Uterus (tissue), 4 donors: ENCODE measurements around the gene COA8. TPM values are rescaled to one million over a fixed set of nuclear protein-coding genes. Genes with fewer than 3 reads are reported as not detected.

Experiments used
- DNase-seq, 2 donors: peaks; one replicate each; pipeline ENCODE4 v3.0.0-alpha.2; 2019 to 2020
- H3K27ac ChIP-seq, 2 donors: fragments of 200-600 bp; sonication (generic); 1 replicate in 1 of 2; 2 replicates in 1 of 2; pipeline ENCODE4 v1.5.1; 2016 to 2018
- H3K27me3 ChIP-seq, 2 donors: fragments of 200-600 bp; sonication (generic); one replicate each; pipeline ENCODE4 v1.5.1; 2018 to 2019; ENCODE audit warnings: control low read depth in 1 of 2
- H3K36me3 ChIP-seq, 2 donors: fragments of 200-600 bp; sonication (generic); one replicate each; pipeline ENCODE4 v1.5.1; 2019; ENCODE audit warnings: control low read depth in 1 of 2
- H3K4me1 ChIP-seq, 2 donors: fragments of 200-600 bp; sonication (generic); one replicate each; pipeline ENCODE4 v1.5.1; 2018 to 2019; ENCODE audit warnings: control low read depth in 1 of 2
- H3K4me3 ChIP-seq, 2 donors: fragments of 200-600 bp; sonication (generic); 1 replicate in 1 of 2; 2 replicates in 1 of 2; pipeline ENCODE4 v1.5.1; 2018 to 2019; ENCODE audit warnings: mild to moderate bottlenecking in 1 of 2
- H3K9me3 ChIP-seq, 2 donors: fragments of 200-600 bp; sonication (generic); one replicate each; pipeline ENCODE4 v1.5.1; 2019; ENCODE audit warnings: control low read depth in 1 of 2
- CTCF ChIP-seq, 4 experiments: fragments of 200-600 bp in 2 of 4; fragments of 450-650 bp in 2 of 4; sonication (generic) in 2 of 4; IDR thresholded peaks; one replicate each; pipeline ENCODE4 v1.5.1; 2016 to 2019; ENCODE audit warnings: antibody characterized with exemption in 4 of 4, mild to moderate bottlenecking in 2 of 4, moderate library complexity in 1 of 4
- POLR2A ChIP-seq, 2 donors: fragments of 450-650 bp; IDR thresholded peaks; one replicate each; pipeline ENCODE4 v1.6.1; 2016; ENCODE audit warnings: antibody characterized with exemption in 2 of 2, mild to moderate bottlenecking in 1 of 2, moderate library complexity in 1 of 2
- intact Hi-C: fragments of 100-400 bp; cut with DNase I; formaldehyde crosslinking; loops from one replicate; pipeline ENCODE4 v1.15.1; 2023; ENCODE audit warnings: low total_unique reads
- total RNA-seq, 4 donors: library from RNA; depleted of rRNA in 3 of 4; stranded (reverse); fragments of >200 nt in 3 of 4; gene quantifications; one replicate each; pipeline versions ENCODE4 v1.1.0 to v1.2.4, GENCODE V29; 2014 to 2023
- donor health status: DM: yes; HTN: yes; CAD: no.

Gene COA8
- total RNA-seq, 4 donors from 2014 or later: 26.9 to 51.5 (median 31.6) TPM; not detected in 1

- TF ChIP-seq POLR2A (IDR thresholded peaks at IDR 0.05) (peak in 1 of 2 donors; percentile 49), CTCF (IDR thresholded peaks at IDR 0.05) (no peak)
- H3K36me3 ChIP-seq: no peaks in the 10 kb centered on the region
- no peaks in the 10 kb centered on the region for H3K27me3 ChIP-seq
- DNase-seq: peak; percentile 89 to 90
- peaks cover 0 to 25% of the 10 kb centered on the region in 2 donors for H3K4me1 ChIP-seq
- H3K9me3 ChIP-seq: no peaks in the 10 kb centered on the region
- H3K27ac ChIP-seq: peak within 1 kb of the TSS; percentile 88 to 96
- H3K4me3 ChIP-seq: peak within 1 kb of the TSS; percentile 68 to 93
- intact Hi-C loops: no loop called here
These were observed 34.0 kb upstream of the COA8 start, which contains the start of gene TRMT61A for GRCh38 chr14:103528587-103529382. Gene TRMT61A, plus strand, starts transcription at chr14:103529196. Its CDS starts 783 bp downstream, at chr14:103529979.

GRCh38 chr14:103529383-103530365, 33.1 kb upstream of the COA8 start:
- TF ChIP-seq CTCF (IDR thresholded peaks at IDR 0.05) (no peak), POLR2A (IDR thresholded peaks at IDR 0.05) (no peak)
- intact Hi-C loops: no loop called here
- no peaks in the 10 kb centered on the region for H3K27me3 ChIP-seq
- no peaks in the 10 kb centered on the region for H3K9me3 ChIP-seq
- no peaks in the 10 kb centered on the region for H3K36me3 ChIP-seq
- peaks cover 0 to 32% of the 10 kb centered on the region in 2 donors for H3K4me1 ChIP-seq
- peak overlapping the region; percentile 68 to 93 for H3K4me3 ChIP-seq
- peak in 1 of 2 donors; percentile 19 for DNase-seq
- H3K27ac ChIP-seq: peak overlapping the region; percentile 88 to 96

GRCh38 chr14:103530390-103530789, 32.4 kb upstream of the COA8 start:
- H3K36me3 ChIP-seq: no peaks in the 10 kb centered on the region
- no peak overlapping the region for H3K27ac ChIP-seq
- peak in 1 of 2 donors; percentile 37 for DNase-seq
- peaks cover 0 to 39% of the 10 kb centered on the region in 2 donors for H3K4me1 ChIP-seq
- no peaks in the 10 kb centered on the region for H3K27me3 ChIP-seq
- no peak overlapping the region for H3K4me3 ChIP-seq
- TF ChIP-seq POLR2A (IDR thresholded peaks at IDR 0.05) (no peak), CTCF (IDR thresholded peaks at IDR 0.05) (no peak)
- H3K9me3 ChIP-seq: no peaks in the 10 kb centered on the region
- intact Hi-C loops: no loop called here

GRCh38 chr14:103530831-103531230, 31.9 kb upstream of the COA8 start:
- H3K4me1 ChIP-seq: peaks cover 0 to 41% of the 10 kb centered on the region in 2 donors
- TF ChIP-seq CTCF (IDR thresholded peaks at IDR 0.05): no peak
- no peak for TF ChIP-seq POLR2A (IDR thresholded peaks at IDR 0.05)
- intact Hi-C loops: no loop called here
- H3K36me3 ChIP-seq: no peaks in the 10 kb centered on the region
- DNase-seq: peak in 1 of 2 donors; percentile 19
- no peak overlapping the region for H3K4me3 ChIP-seq
- H3K27ac ChIP-seq: no peak overlapping the region
- H3K27me3 ChIP-seq: no peaks in the 10 kb centered on the region
- H3K9me3 ChIP-seq: no peaks in the 10 kb centered on the region
